HG03064 (cell line): Measurements from ENCODE around the gene TMEM215.

ENCODE experiments used
- ATAC-seq: cut with Tn5 transposase; IDR thresholded peaks from one replicate; pipeline ENCODE4 v1.9.1; 2021; ENCODE audit warnings: low read depth; ENCODE audit not compliant: unreplicated experiment

The TMEM215 gene

DNA sequence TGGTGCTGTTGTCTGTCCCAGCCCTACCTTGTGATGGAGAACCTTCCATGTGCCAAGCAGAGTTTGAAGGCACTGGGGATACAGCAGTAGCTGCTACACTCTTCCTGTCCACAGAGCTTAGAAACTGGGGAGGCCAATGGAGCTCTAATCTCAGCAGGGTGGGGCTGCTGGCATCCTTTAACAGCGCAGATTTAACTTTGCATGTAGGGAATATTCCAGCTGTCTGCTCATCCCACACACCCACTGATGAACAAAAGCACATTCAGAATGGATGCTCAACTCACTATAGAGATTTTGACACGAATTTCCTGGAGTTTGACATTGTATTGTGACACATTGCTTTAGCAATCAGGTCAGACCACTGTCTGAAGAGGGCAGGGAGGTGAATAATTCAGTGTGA, 49.0 kb downstream of the TMEM215 start:
- no peak for ATAC-seq
